HCT116 (cell line): ENCODE results near the gene MCC. TPM values are rescaled to one million over a fixed set of nuclear protein-coding genes. Genes with fewer than 3 reads are reported as not detected.

Source experiments
- ATAC-seq: fragments of 200-7000 bp; cut with Tn5 transposase; 2 replicates; pipeline ENCODE4 v1.9.1; 2020; ENCODE audit warnings: mild to moderate bottlenecking, moderate library complexity
- BruUV-seq: library from RNA; stranded (reverse); fragments of 400-500 nt; replicated peaks from 2 replicates; lab custom pipeline; 2021; lab: Mats Ljungman, UMichigan
- CTCF ChIA-PET: fragments of 300-600 bp; sonication (Branson Sonifier 250); formaldehyde crosslinking; loops from one replicate; lab custom pipeline; 2021; ENCODE audit warnings: antibody characterized with exemption; lab: Charles Lee
- POLR2A ChIA-PET: fragments of 300-600, 350-600 bp; sonication (Branson Sonifier 250); formaldehyde crosslinking; loops from one replicate; lab custom pipeline; 2021; ENCODE audit warnings: antibody characterized with exemption; lab: Charles Lee
- RAD21 ChIA-PET, 2 experiments: fragments of 300-600 bp; sonication (Branson Sonifier 250); formaldehyde crosslinking; loops; one replicate each; lab custom pipeline; 2023; ENCODE audit warnings: low total read pairs in 2 of 2; ENCODE audit not compliant: uncharacterized antibody in 2 of 2, unreplicated experiment in 2 of 2, low non-redundant PET in 1 of 2; lab: Charles Lee
- DNase-seq: peaks from one replicate; pipeline ENCODE4 v3.0.0-alpha.2; 2010; ENCODE audit warnings: low read depth, low spot score
- H2AFZ ChIP-seq: fragments of 200-600 bp; shearing (Covaris generic), sonication (generic); 2 replicates; pipeline ENCODE4 v1.6.1; 2017; ENCODE audit warnings: low read depth, mixed run types, mixed read lengths, antibody characterized with exemption, low read length; ENCODE audit not compliant: poor library complexity, severe bottlenecking
- H3K27ac ChIP-seq: 2 replicates; pipeline ENCODE4 v1.5.1; 2012; ENCODE audit warnings: low read depth, low read length
- H3K27me3 ChIP-seq: fragments of 200-600 bp; sonication (generic); 2 replicates; pipeline ENCODE4 v1.6.1; 2016; ENCODE audit warnings: mixed run types, low read length, mixed read lengths; ENCODE audit not compliant: insufficient read depth
- H3K36me3 ChIP-seq, 2 experiments: fragments of 200-500 bp in 1 of 2; fragments of 200-600 bp in 1 of 2; sonication (Bioruptor generic) in 1 of 2; sonication (generic) in 1 of 2; 2 replicates each; pipeline versions ENCODE4 v1.5.1 to v1.6.1; 2014 to 2016; ENCODE audit warnings: low read length in 2 of 2, inconsistent platforms in 1 of 2, mixed read lengths in 1 of 2, mixed run types in 1 of 2; ENCODE audit not compliant: insufficient read depth in 2 of 2, control insufficient read depth in 1 of 2
- H3K4me1 ChIP-seq, 2 experiments: fragments of 200-600 bp in 1 of 2; sonication (generic) in 1 of 2; 2 replicates each; pipeline versions ENCODE4 v1.5.1 to v1.6.1; 2012 to 2017; ENCODE audit warnings: low read length in 2 of 2, inconsistent platforms in 1 of 2, mild to moderate bottlenecking in 1 of 2, mixed read lengths in 1 of 2, mixed run types in 1 of 2, moderate library complexity in 1 of 2; ENCODE audit not compliant: insufficient read depth in 2 of 2, control insufficient read depth in 1 of 2
- H3K4me2 ChIP-seq: fragments of 200-600 bp; sonication (generic); 2 replicates; pipeline ENCODE4 v1.6.1; 2017; ENCODE audit warnings: mixed run types, low read length, mixed read lengths
- H3K4me3 ChIP-seq, 2 experiments: fragments of 200-600 bp in 1 of 2; sonication (generic) in 1 of 2; replicated peaks in 1 of 2; 2 replicates each; pipeline ENCODE4 v1.5.1; 2011 to 2016; ENCODE audit warnings: low read length in 2 of 2, control low read depth in 1 of 2, low read depth in 1 of 2, mild to moderate bottlenecking in 1 of 2, mixed read lengths in 1 of 2, mixed run types in 1 of 2
- H3K79me2 ChIP-seq: fragments of 200-600 bp; sonication (generic); 2 replicates; pipeline ENCODE4 v1.6.1; 2017; ENCODE audit warnings: mild to moderate bottlenecking, mixed run types, low read length, moderate library complexity, mixed read lengths; ENCODE audit not compliant: insufficient read depth
- H3K9ac ChIP-seq: fragments of 200-600 bp; sonication (generic); 2 replicates; pipeline ENCODE4 v1.6.1; 2016; ENCODE audit warnings: low read length, mixed read lengths
- H3K9me2 ChIP-seq: fragments of 200-600 bp; sonication (generic), shearing (Covaris generic); 2 replicates; pipeline ENCODE4 v1.6.1; 2017; ENCODE audit warnings: mixed run types, mild to moderate bottlenecking, moderate library complexity; ENCODE audit not compliant: insufficient read depth
- H3K9me3 ChIP-seq, 2 experiments: fragments of 200-500 bp in 1 of 2; fragments of 200-600 bp in 1 of 2; sonication (Bioruptor generic) in 1 of 2; sonication (generic) in 1 of 2; 2 replicates each; pipeline ENCODE4 v1.6.1; 2014 to 2017; ENCODE audit warnings: low read length in 2 of 2, mixed read lengths in 2 of 2, inconsistent platforms in 1 of 2, low read depth in 1 of 2, mild to moderate bottlenecking in 1 of 2, mixed run types in 1 of 2, moderate library complexity in 1 of 2; ENCODE audit not compliant: control insufficient read depth in 1 of 2, insufficient read depth in 1 of 2
- H4K20me1 ChIP-seq: fragments of 200-600 bp; sonication (generic), shearing (Covaris generic); 2 replicates; pipeline ENCODE4 v1.6.1; 2017; ENCODE audit warnings: mixed run types, mild to moderate bottlenecking, moderate library complexity; ENCODE audit not compliant: insufficient read depth
- ATF3 ChIP-seq: IDR thresholded peaks from 2 replicates; pipeline ENCODE4 v1.6.1; 2012
- CBX3 ChIP-seq: IDR thresholded peaks from 2 replicates; pipeline ENCODE4 v1.6.1; 2012; ENCODE audit warnings: low read depth
- CEBPB ChIP-seq: IDR thresholded peaks from 2 replicates; pipeline ENCODE4 v1.6.1; 2012; ENCODE audit warnings: low read depth
- EGR1 ChIP-seq: IDR thresholded peaks from 2 replicates; pipeline ENCODE4 v1.6.1; 2012; ENCODE audit warnings: low read depth
- ELF1 ChIP-seq: IDR thresholded peaks from 2 replicates; pipeline ENCODE4 v1.6.1; 2012; ENCODE audit warnings: low read depth, borderline replicate concordance
- EZH2 ChIP-seq: fragments of 200-600 bp; sonication (generic); IDR thresholded peaks from 2 replicates; pipeline ENCODE4 v1.6.1; 2017; ENCODE audit warnings: antibody characterized with exemption, mixed run types
- FOSL1 ChIP-seq: IDR thresholded peaks from 2 replicates; pipeline ENCODE4 v1.6.1; 2012; ENCODE audit warnings: low read depth
- JUND ChIP-seq: IDR thresholded peaks from 2 replicates; pipeline ENCODE4 v1.6.1; 2012
- POLR2A ChIP-seq: IDR thresholded peaks from 2 replicates; pipeline ENCODE4 v1.7.0; 2011; ENCODE audit warnings: borderline replicate concordance; ENCODE audit not compliant: insufficient read depth, insufficient read length; ENCODE audit errors: extremely low read depth
- SP1 ChIP-seq: IDR thresholded peaks from 2 replicates; pipeline ENCODE4 v1.6.1; 2012; ENCODE audit warnings: low read depth
- TCF7L2 ChIP-seq: IDR thresholded peaks from 2 replicates; pipeline ENCODE4 v1.7.0; 2011; ENCODE audit warnings: borderline replicate concordance, inconsistent platforms; ENCODE audit not compliant: insufficient read depth, insufficient read length; ENCODE audit errors: extremely low read depth
- YY1 ChIP-seq: IDR thresholded peaks from 2 replicates; pipeline ENCODE4 v1.6.1; 2011; ENCODE audit warnings: low read length, low read depth, moderate library complexity, mild to moderate bottlenecking; ENCODE audit not compliant: insufficient replicate concordance; ENCODE audit errors: extremely low read depth
- ZFX ChIP-seq: fragments of 450-650 bp; IDR thresholded peaks from 2 replicates; pipeline ENCODE4 v1.6.1; 2017
- ZNF274 ChIP-seq: fragments of 200-500 bp; sonication (Bioruptor generic); IDR thresholded peaks from 2 replicates; pipeline ENCODE4 v1.6.1; 2014; ENCODE audit warnings: mild to moderate bottlenecking, low read depth, low read length, inconsistent platforms
- intact Hi-C: fragments of 100-400 bp; cut with micrococcal nuclease; formaldehyde crosslinking; loops from 2 replicates; pipeline ENCODE4 v1.10.0; 2022
- total RNA-seq: library from RNA; stranded (reverse); gene quantifications from one replicate; pipeline ENCODE4 v1.2.1, GENCODE V29; 2021; ENCODE audit not compliant: unreplicated experiment

The MCC gene
- total RNA-seq, 1 experiment from 2014 or later, result 20.1 TPM

- no peaks in the 10 kb centered on the region for H3K27me3 ChIP-seq
- no peak overlapping the region for H3K4me3 ChIP-seq
- H3K9me3 ChIP-seq, result no peaks in the 10 kb centered on the region
- no peak overlapping the region for H2AFZ ChIP-seq
- no peak overlapping the region for H3K27ac ChIP-seq
- ATAC-seq, result no peak
- no peak overlapping the region for H3K9ac ChIP-seq
- H3K36me3 ChIP-seq, result no peaks in the 10 kb centered on the region
- intact Hi-C loops, result no loop called here
- no peak overlapping the region for H3K4me2 ChIP-seq
- peaks cover 4 to 5% of the 10 kb centered on the region in 2 experiments; a peak in 2 of 4 replicates for H3K4me1 ChIP-seq
- RAD21 ChIA-PET, result no interaction called here
- CTCF ChIA-PET, result no interaction called here
- BruUV-seq, result no TSS peak
- H3K9me2 ChIP-seq, result no peaks in the 10 kb centered on the region
- no peaks in the 10 kb centered on the region for H4K20me1 ChIP-seq
- TF ChIP-seq CEBPB (no peak), ELF1 (no peak), JUND (no peak), CBX3 (no peak), POLR2A (no peak), EZH2 (no peak), TCF7L2 (no peak), ATF3 (no peak), ZFX (no peak), SP1 (no peak)
- TF ChIP-seq, all 23 proteins: peak for 0
- no peak for DNase-seq
- no peaks in the 10 kb centered on the region for H3K79me2 ChIP-seq
- POLR2A ChIA-PET, result no interaction called here
These were observed 424.3 kb downstream of the MCC start for GRCh38 chr5:113063927-113064326.

- H3K27ac ChIP-seq, result no peak overlapping the region
- no peak for ATAC-seq
- no peak overlapping the region for H3K4me3 ChIP-seq
- H3K4me2 ChIP-seq, result no peak overlapping the region
- no peaks in the 10 kb centered on the region for H3K9me2 ChIP-seq
- H3K9me3 ChIP-seq, result no peaks in the 10 kb centered on the region
- H4K20me1 ChIP-seq, result no peaks in the 10 kb centered on the region
- no peaks in the 10 kb centered on the region for H3K36me3 ChIP-seq
- no peak overlapping the region for H3K9ac ChIP-seq
- ChIA-PET POLR2A (no interaction called here), RAD21 (no interaction called here), CTCF (no interaction called here)
- H3K4me1 ChIP-seq, result peaks cover 4 to 5% of the 10 kb centered on the region in 2 experiments; a peak in 2 of 4 replicates
- no peaks in the 10 kb centered on the region for H3K79me2 ChIP-seq
- H3K27me3 ChIP-seq, result no peaks in the 10 kb centered on the region
- BruUV-seq, result no TSS peak
- intact Hi-C loops, result no loop called here
- DNase-seq, result no peak
- no peak overlapping the region for H2AFZ ChIP-seq
- TF ChIP-seq CBX3 (no peak), EGR1 (no peak), FOSL1 (no peak), ZNF274 (no peak), YY1 (no peak), EZH2 (no peak), ELF1 (no peak)
These were observed 425.3 kb downstream of the MCC start for GRCh38 chr5:113062869-113063508.
